Measurements from ENCODE around the gene KCNC1.

KCNC1 gene

DNA sequence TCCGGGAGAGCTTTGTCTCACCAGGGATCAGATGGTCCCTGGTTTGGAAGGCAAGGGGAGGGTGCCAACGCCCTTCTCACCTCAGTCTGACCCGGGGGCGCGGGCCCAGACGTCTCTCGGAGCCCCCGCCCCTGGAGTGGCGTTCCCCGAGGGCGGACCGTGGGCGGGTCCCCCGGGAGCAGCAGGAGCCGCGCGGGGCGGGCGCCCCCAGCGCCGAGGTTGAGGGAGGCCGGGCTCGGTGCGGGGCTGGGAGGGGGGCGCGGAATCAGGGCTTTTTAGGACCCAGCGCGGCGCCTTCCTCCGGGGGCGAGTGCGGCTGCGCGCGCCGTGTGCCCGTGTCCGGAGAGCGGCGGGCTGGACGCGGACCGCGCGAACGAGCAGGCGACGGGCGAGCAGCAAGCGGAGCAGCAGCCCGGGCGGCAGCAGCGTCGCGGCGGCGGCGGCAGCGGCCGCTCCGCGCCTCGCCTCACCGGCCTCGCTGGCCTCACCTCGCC is at the start of gene KCNC1:
Gene KCNC1, plus strand, starts transcription at position 364 of the 494 bp plus-strand sequence. CDS start 1,222 bp downstream, outside the sequence.
- DNase-seq (ENCODE audit: low read depth in 2 of 3, low spot score in 1 of 3), result no peak

GRCh38 chr11:17686231-17686980 is 48.2 kb upstream of the KCNC1 start:
- no peak for DNase-seq (ENCODE audit: low read depth in 2 of 3, low spot score in 1 of 3)

DNA sequence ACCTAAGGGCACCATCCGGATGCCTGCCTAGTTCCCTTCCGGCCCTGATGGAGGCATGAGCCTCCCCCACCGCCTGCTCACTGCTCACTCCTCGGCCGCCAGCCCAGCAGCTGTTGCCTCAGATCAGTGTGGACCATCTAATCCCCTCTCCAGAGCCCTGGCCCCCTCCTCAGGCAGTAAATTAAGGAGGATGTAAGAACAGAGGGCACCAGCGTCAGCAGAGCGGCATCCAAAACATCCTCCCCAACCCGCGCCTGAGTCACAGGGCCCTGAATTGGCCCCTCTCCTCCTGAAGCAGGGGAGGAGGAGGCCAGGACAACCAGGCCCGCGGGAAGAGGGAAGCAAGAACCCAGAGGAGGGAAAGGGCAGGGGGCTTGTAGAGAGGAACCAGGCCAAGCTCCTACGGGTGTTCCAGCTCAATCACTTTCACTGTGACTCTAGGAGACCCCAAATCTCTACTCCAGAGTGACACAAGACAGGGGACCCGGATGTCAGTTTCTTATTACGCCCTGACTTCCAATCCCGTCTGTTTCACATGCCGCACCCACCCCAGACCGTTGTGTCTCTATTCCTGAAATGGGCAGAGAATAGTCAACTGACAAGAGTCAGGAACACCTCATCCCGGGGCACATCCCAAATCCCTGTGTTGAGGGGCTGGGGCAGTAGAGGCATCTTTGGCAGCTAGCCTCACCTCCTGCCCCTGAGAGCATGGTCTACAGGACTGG is 46.5 kb upstream of the KCNC1 start:
- no peak for DNase-seq (ENCODE audit: low read depth in 2 of 3, low spot score in 1 of 3)

- DNase-seq (ENCODE audit: low read depth in 2 of 3, low spot score in 1 of 3), result no peak
Measured at GRCh38 chr11:17691550-17691949, 43.0 kb upstream of the KCNC1 start.

- DNase-seq (ENCODE audit: low read depth in 2 of 3, low spot score in 1 of 3), result no peak
Measured at GRCh38 chr11:17691976-17692375, 42.6 kb upstream of the KCNC1 start.

DNA sequence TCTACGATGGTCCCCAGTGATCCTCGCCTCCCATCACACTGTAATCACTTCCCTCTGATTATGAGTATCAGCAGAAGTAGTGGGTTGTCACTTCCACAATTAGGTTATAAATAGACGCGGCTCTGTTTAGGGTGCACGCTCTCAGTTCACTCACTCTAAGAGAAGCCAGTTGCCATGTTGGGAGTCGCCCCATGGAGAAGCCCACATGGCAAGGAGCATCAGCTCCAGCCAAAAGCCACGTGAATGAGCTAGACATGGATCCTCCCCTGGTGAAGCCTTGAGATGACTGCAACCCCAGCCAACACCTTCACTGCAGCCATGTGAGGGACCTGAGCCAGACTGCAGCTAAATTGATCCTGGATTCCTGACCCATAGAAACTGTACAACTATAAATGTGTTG is 41.6 kb upstream of the KCNC1 start:
- no peak for DNase-seq (ENCODE audit: low read depth in 2 of 3, low spot score in 1 of 3)

DNA sequence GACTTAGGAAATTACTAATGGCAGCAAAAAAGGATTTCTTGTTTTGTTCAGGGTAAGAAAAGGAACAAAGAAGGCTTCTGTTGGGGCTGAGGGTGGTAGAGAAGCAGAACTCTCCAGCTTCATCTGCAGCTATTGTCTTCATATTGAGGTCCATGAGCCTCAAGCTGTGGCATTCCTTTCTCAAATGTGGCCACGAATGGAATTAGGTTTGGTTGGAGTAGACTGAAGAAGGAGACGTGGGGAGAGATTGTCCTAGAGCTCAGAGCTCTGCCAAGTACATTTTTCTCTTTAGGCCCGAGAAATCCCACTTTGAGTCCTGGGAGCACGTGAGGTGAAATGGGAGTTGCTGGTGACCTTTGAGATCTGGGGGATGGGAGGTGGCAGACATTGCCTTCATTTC is 41.0 kb upstream of the KCNC1 start:
- DNase-seq (ENCODE audit: low read depth in 2 of 3, low spot score in 1 of 3), result no peak

- DNase-seq (ENCODE audit: low read depth in 2 of 3, low spot score in 1 of 3), result no peak
Measured at GRCh38 chr11:17694494-17695110, 40.0 kb upstream of the KCNC1 start.

DNA sequence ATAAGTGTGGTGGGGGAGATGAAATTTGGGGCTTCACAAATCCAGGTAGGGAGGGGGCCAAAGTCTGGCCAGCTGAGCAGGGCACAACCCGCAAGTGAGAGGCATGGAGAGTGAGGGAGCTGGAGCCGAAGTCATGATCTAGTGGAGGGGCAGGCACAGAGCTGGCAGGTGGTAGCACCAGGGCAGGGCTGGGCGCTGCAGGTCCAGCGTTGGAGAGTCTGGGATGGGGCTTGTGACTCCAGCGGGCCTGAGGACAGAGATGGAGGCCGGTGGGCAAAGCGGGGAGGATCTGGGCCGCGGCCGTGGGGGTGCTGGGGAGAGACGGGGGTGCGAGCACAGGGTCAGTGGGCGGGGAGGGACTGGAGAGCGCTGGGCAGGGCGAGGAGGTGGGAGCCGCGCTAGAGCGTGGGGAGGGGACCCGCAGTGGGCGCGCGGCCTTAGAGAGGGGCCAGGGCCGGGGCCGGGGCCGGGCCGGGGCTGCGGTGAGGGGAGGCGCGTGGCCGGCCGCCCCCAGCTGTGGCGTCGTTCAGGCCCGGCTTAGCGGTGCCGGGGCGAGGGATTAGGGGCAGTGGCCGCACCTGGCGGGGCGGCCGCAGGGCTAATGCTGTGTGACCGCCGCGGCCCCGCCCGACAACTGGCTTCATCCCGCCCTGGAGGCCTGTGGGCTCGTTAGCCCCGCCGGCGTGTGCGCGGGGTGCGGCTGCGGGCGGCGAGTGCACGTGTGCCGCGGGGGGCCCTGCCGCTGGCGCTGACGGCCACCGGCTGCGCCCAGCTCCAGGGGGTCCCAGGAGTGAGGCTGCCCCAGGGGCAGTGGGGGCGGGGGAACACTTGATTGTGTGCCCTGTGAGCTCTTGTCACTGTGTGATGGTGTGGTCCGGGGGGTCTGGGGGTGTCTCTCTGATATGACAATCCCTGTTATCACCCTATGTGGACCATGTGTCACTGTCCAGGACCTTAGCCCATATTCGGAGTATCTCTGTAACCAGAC is 38.8 kb upstream of the KCNC1 start:
- DNase-seq (ENCODE audit: low read depth in 2 of 3, low spot score in 1 of 3), result no peak

DNA sequence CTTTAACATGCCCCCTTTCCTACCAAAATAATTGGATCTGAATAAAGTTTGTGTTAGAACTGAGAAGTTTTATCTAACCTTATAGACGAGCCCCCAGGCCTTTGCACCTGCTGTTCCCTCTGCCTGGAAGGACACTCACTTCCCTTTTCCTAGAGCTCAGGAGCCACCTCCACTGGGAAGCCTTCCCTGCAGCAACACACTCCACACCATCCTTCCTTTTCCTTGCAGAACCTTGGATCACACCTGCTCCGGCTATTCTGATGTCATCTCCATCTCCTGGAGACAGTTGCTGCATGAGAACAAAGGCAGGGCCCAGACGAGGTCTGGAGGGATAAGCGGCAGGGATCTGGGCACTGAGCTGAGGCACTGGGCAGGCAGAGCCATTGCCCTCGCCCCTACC is 37.8 kb upstream of the KCNC1 start:
- no peak for DNase-seq (ENCODE audit: low read depth in 2 of 3, low spot score in 1 of 3)

- no peak for DNase-seq (ENCODE audit: low read depth in 2 of 3, low spot score in 1 of 3)
Measured at GRCh38 chr11:17697175-17697949, 37.2 kb upstream of the KCNC1 start.

GRCh38 chr11:17699147-17700114 is 35.1 kb upstream of the KCNC1 start:
- no peak for DNase-seq (ENCODE audit: low read depth in 2 of 3, low spot score in 1 of 3)

DNA sequence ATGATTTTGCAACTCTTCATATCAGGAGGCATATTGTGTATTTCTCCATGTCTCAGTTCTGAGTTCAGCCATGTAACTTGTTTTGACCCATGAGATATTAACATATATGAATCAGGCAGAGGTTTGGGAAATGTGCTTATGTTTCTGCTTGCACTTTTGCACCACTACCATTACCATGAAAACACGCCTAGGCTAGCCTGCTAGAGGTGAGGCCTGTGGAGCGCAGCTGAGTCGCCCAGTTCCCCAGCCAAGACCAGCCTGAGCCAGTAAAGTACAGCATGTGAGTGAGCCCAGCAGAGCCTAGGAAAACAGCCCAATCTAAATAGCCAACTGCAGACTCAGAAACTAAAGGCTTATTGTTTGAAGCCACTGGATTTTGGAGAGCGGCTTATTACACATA is 33.6 kb upstream of the KCNC1 start:
- DNase-seq (ENCODE audit: low read depth in 2 of 3, low spot score in 1 of 3), result no peak

- DNase-seq (ENCODE audit: low read depth in 2 of 3, low spot score in 1 of 3), result no peak
Measured at GRCh38 chr11:17702876-17703275, 31.7 kb upstream of the KCNC1 start.

- DNase-seq (ENCODE audit: low read depth in 2 of 3, low spot score in 1 of 3), result no peak
Measured at GRCh38 chr11:17703951-17704350, 30.6 kb upstream of the KCNC1 start.

DNA sequence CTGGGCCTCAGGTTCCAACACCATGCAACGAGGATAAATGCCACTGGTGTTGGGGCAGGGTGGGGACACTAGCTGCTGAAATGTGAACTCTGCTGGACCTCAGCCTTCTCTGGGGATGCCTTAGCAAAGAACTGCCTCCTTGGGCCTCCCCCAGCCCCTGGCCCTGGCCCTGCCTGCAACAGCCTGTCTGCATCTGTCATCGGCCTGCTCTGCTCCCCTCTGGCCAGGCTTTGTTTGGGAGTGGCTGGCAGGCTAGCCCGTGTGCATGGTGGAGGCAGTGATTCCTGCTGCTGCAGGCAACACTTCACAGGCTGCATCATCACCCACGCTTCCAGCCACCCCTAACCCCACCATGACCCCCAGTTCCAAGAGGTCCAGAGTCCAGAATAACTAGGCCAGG is 26.8 kb upstream of the KCNC1 start:
- no peak for DNase-seq (ENCODE audit: low read depth in 2 of 3, low spot score in 1 of 3)

- DNase-seq (ENCODE audit: low read depth in 2 of 3, low spot score in 1 of 3), result no peak
Measured at GRCh38 chr11:17711836-17712235, 22.7 kb upstream of the KCNC1 start.

GRCh38 chr11:17713851-17714250 is 20.7 kb upstream of the KCNC1 start:
- no peak for DNase-seq (ENCODE audit: low read depth in 2 of 3, low spot score in 1 of 3)

- DNase-seq (ENCODE audit: low read depth in 2 of 3, low spot score in 1 of 3), result no peak
Measured at GRCh38 chr11:17714356-17714854, 20.2 kb upstream of the KCNC1 start.
